ENCODE results near the gene PCCA. TPM values are rescaled to one million over a fixed set of nuclear protein-coding genes. Genes with fewer than 3 reads are reported as not detected.

PCCA gene
- total RNA-seq, 1 donor from 2014 or later, result 33.4 TPM

DNA sequence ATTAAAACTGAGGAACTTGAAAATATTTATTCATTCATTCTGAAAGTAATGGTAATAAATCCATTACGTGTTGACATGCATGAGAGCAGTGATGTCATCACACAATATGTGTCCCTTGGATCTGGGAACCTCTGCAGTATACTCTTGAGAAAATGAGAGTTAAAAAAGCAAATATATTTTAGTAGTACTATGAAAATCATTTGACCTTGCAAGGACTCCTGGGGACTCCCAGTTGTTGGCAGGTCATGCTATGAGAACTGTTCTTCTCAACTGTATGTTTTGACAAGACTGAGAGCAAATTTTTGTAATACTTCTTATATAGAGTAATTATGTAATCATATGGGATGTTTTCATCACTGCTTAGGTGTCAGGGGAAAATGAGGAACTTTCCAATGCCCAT is 249.4 kb downstream of the PCCA start:
- Histone ChIP-seq H3K27me3 (no peaks in the 10 kb centered on the region), H3K9me3 (peaks cover 3% of the 10 kb centered on the region), H3K36me3 (peaks cover 0 to 13% of the 10 kb centered on the region in 2 donors), H3K4me1 (no peaks in the 10 kb centered on the region), H3K27ac (no peak overlapping the region), H3K4me3 (no peak overlapping the region)
- TF ChIP-seq POLR2AphosphoS5 (IDR thresholded peaks at IDR 0.05; ENCODE audit: insufficient read depth in 1 of 2, low read depth in 1 of 2) (no peak), POLR2A (IDR thresholded peaks at IDR 0.05) (no peak)
- TF ChIP-seq, protein P1, sequence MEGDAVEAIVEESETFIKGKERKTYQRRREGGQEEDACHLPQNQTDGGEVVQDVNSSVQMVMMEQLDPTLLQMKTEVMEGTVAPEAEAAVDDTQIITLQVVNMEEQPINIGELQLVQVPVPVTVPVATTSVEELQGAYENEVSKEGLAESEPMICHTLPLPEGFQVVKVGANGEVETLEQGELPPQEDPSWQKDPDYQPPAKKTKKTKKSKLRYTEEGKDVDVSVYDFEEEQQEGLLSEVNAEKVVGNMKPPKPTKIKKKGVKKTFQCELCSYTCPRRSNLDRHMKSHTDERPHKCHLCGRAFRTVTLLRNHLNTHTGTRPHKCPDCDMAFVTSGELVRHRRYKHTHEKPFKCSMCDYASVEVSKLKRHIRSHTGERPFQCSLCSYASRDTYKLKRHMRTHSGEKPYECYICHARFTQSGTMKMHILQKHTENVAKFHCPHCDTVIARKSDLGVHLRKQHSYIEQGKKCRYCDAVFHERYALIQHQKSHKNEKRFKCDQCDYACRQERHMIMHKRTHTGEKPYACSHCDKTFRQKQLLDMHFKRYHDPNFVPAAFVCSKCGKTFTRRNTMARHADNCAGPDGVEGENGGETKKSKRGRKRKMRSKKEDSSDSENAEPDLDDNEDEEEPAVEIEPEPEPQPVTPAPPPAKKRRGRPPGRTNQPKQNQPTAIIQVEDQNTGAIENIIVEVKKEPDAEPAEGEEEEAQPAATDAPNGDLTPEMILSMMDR (IDR thresholded peaks at IDR 0.05), result no peak
- intact Hi-C loops (cut with DNase I), result no loop called here
- no peak for DNase-seq (ENCODE audit: extremely low spot score in 2 of 2)

DNA sequence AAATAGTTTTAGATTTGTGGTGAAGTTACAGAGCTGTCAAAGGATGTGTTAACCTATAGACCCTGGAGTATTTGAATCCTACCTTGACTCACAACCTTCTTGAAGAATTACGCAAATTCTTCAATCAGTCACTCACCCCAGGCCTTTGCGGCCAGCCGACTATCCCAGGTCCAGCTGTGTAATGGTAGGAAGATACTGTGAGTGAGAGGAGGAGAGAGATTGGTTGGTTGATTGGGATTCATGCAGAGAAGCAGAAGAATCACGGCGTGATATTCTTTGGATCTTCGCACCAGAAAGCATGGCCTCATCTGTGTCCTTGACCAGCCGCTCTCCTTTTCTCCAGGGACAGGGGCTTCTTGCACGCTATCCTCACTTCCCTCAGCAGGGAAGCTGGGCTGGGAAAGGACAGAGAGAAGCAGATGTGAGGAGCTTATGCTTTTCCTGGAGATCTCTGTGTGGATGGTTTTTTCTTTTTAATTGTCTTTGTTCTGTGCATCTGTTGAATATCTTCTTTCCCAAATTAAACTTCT is 250.6 kb downstream of the PCCA start:
- H3K9me3 ChIP-seq, result no peaks in the 10 kb centered on the region
- TF ChIP-seq POLR2A (IDR thresholded peaks at IDR 0.05) (no peak), POLR2AphosphoS5 (IDR thresholded peaks at IDR 0.05; ENCODE audit: insufficient read depth in 1 of 2, low read depth in 1 of 2) (no peak)
- TF ChIP-seq, protein P1 (IDR thresholded peaks at IDR 0.05), result no peak
- DNase-seq (ENCODE audit: extremely low spot score in 2 of 2), result no peak
- H3K36me3 ChIP-seq, result peaks cover 0 to 9% of the 10 kb centered on the region in 2 donors
- no peak overlapping the region for H3K4me3 ChIP-seq
- intact Hi-C loops (cut with DNase I), result no loop called here
- no peaks in the 10 kb centered on the region for H3K27me3 ChIP-seq
- H3K4me1 ChIP-seq, result no peaks in the 10 kb centered on the region
- H3K27ac ChIP-seq, result no peak overlapping the region

DNA sequence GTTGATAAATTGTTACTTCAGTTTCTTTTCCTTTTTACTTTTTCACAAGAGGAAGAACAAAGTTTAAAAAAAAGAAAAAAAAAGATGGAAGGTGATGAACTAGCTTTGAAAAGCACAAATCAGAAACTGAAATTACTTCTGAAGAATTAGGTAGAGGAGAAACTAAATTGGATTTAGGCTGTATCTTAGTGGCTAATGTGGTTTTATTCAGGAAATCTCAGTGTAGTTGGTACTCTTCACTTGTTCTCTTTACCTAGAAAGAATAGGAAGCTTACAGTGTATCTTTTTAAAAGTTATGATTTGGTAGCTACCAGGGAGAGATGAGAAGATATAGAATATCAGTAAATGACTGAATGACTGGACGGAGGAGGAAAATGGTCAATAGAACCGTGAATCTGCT is 252.0 kb downstream of the PCCA start:
- no peak for DNase-seq (ENCODE audit: extremely low spot score in 2 of 2)
- H3K4me1 ChIP-seq, result no peaks in the 10 kb centered on the region
- no peak overlapping the region for H3K27ac ChIP-seq
- H3K36me3 ChIP-seq, result peaks cover 0 to 14% of the 10 kb centered on the region in 2 donors
- H3K27me3 ChIP-seq, result no peaks in the 10 kb centered on the region
- H3K4me3 ChIP-seq, result no peak overlapping the region
- intact Hi-C loops (cut with DNase I), result no loop called here
- H3K9me3 ChIP-seq, result no peaks in the 10 kb centered on the region
- no peak for TF ChIP-seq POLR2AphosphoS5 (IDR thresholded peaks at IDR 0.05; ENCODE audit: insufficient read depth in 1 of 2, low read depth in 1 of 2)

DNA sequence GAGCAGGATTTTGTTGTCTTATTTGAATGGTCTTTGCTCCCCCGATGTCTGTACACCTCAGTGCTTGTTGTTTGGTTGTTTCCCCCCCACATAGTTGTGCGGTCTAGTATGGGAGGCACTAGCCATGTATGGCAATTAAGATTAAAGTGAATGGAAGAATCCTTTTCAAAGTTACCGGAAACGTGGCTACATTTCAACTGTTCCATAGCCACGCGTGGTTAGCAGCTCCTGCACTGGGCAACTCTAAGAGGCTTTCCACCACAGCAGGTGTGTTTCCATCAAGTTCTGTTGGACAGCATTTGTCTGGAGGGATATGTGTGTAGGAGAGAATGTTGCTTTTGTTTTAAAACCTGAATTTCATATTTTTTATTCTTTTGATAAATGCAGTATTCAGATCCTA is 252.4 kb downstream of the PCCA start:
- intact Hi-C loops (cut with DNase I), result no loop called here
- no peaks in the 10 kb centered on the region for H3K27me3 ChIP-seq
- no peaks in the 10 kb centered on the region for H3K9me3 ChIP-seq
- no peak overlapping the region for H3K4me3 ChIP-seq
- no peak for DNase-seq (ENCODE audit: extremely low spot score in 2 of 2)
- no peaks in the 10 kb centered on the region for H3K4me1 ChIP-seq
- no peak overlapping the region for H3K27ac ChIP-seq
- TF ChIP-seq POLR2AphosphoS5 (IDR thresholded peaks at IDR 0.05; ENCODE audit: insufficient read depth in 1 of 2, low read depth in 1 of 2), result no peak
- TF ChIP-seq, protein P1 (IDR thresholded peaks at IDR 0.05), result no peak
- no peak for TF ChIP-seq POLR2A (IDR thresholded peaks at IDR 0.05)
- H3K36me3 ChIP-seq, result peaks cover 0 to 14% of the 10 kb centered on the region in 2 donors

DNA sequence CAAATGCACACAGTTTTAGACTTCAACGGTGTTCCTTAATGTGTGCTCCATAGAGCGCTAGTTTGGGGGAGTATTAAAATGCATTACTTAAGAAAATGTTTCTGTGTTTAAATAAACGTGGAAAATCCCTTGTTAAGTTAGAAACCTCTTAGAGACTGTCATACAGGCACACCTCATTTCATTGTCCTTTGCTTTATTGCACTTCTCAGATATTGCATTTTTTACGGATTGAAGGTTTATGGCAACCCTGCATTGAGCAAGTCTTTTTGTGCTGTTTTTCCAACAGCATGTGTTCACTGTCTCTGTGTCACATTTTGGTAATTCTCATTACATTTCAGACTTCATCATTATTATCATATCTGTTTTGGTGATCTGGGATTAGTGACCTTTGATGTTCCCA is 255.7 kb downstream of the PCCA start:
- DNase-seq (ENCODE audit: extremely low spot score in 2 of 2), result no peak
- no peaks in the 10 kb centered on the region for H3K4me1 ChIP-seq
- no peak overlapping the region for H3K27ac ChIP-seq
- TF ChIP-seq, protein P1 (IDR thresholded peaks at IDR 0.05), result no peak
- TF ChIP-seq POLR2AphosphoS5 (IDR thresholded peaks at IDR 0.05; ENCODE audit: insufficient read depth in 1 of 2, low read depth in 1 of 2) (no peak), POLR2A (IDR thresholded peaks at IDR 0.05) (no peak)
- no peaks in the 10 kb centered on the region for H3K27me3 ChIP-seq
- H3K4me3 ChIP-seq, result no peak overlapping the region
- H3K9me3 ChIP-seq, result no peaks in the 10 kb centered on the region
- intact Hi-C loops (cut with DNase I), result no loop called here
- H3K36me3 ChIP-seq, result peaks cover 0 to 14% of the 10 kb centered on the region in 2 donors

Measured in vagina (tissue), 2 donors.